ENCODE measurements around the gene ATP5IF1. TPM values are rescaled to one million over a fixed set of nuclear protein-coding genes. Genes with fewer than 3 reads are reported as not detected.

ATP5IF1 gene
- total and polyA plus RNA-seq, 9 of the 15 experiments (the other 6 are each of a cell fraction or from before 2014, with no cell fraction given), result 292 to 1,422 (median 388) TPM

DNA sequence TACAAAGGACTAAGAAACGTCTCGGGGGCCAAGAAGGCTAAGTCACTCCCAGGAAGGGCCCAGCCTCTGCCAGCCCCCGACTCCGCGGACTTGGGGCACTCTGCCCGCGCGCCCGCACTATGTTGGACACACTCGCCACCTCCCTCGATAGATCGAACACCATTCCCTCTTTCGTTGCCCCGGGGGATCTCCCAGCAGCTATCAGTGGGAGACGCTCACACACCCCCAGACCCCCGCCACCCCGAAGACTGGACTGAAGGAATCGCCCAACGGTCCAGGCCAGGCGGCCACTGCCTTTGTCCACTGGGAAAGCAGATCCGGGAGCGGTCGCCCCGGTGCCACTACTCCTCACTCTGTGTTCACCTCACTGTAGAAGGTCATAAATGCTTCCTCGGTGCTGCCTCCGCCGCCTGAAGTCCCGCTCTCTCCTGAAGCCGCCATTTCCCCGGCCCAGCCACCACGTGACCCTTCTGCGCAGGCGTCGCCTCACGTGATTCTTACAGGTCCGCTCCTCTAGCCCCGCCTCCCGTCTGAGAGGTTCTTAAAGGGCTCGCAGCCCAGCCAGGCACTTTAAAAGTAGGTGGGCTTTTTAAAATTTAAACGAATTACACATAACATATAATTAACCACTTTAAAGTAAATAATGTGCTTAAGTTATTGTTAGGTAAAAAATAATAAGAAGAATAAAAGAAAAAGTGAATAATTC is 3.2 kb upstream of the ATP5IF1 start, which contains the start of gene DNAJC8 (continued):
- TF ChIP-seq ZNF79 (CRISPR knock-in tag; IDR thresholded peaks at IDR 0.05; ENCODE audit: low read depth) (no peak), ETV1 (tag; conservative IDR thresholded peaks at IDR 0.05; ENCODE audit: low read depth) (no peak), ZNF551 (CRISPR knock-in tag; IDR thresholded peaks at IDR 0.05) (no peak), MCM2 (IDR thresholded peaks at IDR 0.05; ENCODE audit: low read depth) (no peak), GABPB1 (CRISPR knock-in tag; IDR thresholded peaks at IDR 0.05) (peak; percentile 68), SPI1 (IDR thresholded peaks at IDR 0.05; ENCODE audit: borderline replicate concordance, low read depth, low read length) (no peak), ZNF146 (CRISPR knock-in tag; IDR thresholded peaks at IDR 0.05; ENCODE audit: unreplicated experiment) (no peak), C11orf30 (IDR thresholded peaks at IDR 0.05; ENCODE audit: low read depth) (peak; percentile 99), CBFA2T2 (conservative IDR thresholded peaks at IDR 0.05) (peak; percentile 97), ELF1 (tag; IDR thresholded peaks at IDR 0.05) (no peak), KAT8 (IDR thresholded peaks at IDR 0.05; ENCODE audit: low read depth) (no peak), CEBPB (tag; IDR thresholded peaks at IDR 0.05) (no peak), RBBP5 (IDR thresholded peaks at IDR 0.05; ENCODE audit: borderline replicate concordance, insufficient read depth, low read length, poor library complexity, severe bottlenecking) (peak; percentile 96), GABPB2 (CRISPR knock-in tag; conservative IDR thresholded peaks at IDR 0.05) (no peak; the same call in 1 of the 2 replicates), FOXK2 (conservative IDR thresholded peaks at IDR 0.05 in 1 of 2, IDR thresholded peaks at IDR 0.05 in 1 of 2; ENCODE audit: low read depth in 2 of 2) (peak in 1 of 2 experiments; percentile 88; a peak in 2 of 4 replicates), ZNF589 (CRISPR knock-in tag; IDR thresholded peaks at IDR 0.05; ENCODE audit: low read depth) (no peak)
- TF ChIP-seq, protein P1, sequence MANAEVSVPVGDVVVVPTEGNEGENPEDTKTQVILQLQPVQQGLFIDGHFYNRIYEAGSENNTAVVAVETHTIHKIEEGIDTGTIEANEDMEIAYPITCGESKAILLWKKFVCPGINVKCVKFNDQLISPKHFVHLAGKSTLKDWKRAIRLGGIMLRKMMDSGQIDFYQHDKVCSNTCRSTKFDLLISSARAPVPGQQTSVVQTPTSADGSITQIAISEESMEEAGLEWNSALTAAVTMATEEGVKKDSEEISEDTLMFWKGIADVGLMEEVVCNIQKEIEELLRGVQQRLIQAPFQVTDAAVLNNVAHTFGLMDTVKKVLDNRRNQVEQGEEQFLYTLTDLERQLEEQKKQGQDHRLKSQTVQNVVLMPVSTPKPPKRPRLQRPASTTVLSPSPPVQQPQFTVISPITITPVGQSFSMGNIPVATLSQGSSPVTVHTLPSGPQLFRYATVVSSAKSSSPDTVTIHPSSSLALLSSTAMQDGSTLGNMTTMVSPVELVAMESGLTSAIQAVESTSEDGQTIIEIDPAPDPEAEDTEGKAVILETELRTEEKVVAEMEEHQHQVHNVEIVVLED (CRISPR knock-in tag; IDR thresholded peaks at IDR 0.05), result peak; percentile 67
- TF ChIP-seq, protein P2, sequence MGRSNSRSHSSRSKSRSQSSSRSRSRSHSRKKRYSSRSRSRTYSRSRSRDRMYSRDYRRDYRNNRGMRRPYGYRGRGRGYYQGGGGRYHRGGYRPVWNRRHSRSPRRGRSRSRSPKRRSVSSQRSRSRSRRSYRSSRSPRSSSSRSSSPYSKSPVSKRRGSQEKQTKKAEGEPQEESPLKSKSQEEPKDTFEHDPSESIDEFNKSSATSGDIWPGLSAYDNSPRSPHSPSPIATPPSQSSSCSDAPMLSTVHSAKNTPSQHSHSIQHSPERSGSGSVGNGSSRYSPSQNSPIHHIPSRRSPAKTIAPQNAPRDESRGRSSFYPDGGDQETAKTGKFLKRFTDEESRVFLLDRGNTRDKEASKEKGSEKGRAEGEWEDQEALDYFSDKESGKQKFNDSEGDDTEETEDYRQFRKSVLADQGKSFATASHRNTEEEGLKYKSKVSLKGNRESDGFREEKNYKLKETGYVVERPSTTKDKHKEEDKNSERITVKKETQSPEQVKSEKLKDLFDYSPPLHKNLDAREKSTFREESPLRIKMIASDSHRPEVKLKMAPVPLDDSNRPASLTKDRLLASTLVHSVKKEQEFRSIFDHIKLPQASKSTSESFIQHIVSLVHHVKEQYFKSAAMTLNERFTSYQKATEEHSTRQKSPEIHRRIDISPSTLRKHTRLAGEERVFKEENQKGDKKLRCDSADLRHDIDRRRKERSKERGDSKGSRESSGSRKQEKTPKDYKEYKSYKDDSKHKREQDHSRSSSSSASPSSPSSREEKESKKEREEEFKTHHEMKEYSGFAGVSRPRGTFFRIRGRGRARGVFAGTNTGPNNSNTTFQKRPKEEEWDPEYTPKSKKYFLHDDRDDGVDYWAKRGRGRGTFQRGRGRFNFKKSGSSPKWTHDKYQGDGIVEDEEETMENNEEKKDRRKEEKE (IDR thresholded peaks at IDR 0.05; ENCODE audit: borderline replicate concordance in 1 of 2, control insufficient read depth in 1 of 2, low read depth in 2 of 2, low read length in 1 of 2), result no peak
- TF ChIP-seq, protein P3, sequence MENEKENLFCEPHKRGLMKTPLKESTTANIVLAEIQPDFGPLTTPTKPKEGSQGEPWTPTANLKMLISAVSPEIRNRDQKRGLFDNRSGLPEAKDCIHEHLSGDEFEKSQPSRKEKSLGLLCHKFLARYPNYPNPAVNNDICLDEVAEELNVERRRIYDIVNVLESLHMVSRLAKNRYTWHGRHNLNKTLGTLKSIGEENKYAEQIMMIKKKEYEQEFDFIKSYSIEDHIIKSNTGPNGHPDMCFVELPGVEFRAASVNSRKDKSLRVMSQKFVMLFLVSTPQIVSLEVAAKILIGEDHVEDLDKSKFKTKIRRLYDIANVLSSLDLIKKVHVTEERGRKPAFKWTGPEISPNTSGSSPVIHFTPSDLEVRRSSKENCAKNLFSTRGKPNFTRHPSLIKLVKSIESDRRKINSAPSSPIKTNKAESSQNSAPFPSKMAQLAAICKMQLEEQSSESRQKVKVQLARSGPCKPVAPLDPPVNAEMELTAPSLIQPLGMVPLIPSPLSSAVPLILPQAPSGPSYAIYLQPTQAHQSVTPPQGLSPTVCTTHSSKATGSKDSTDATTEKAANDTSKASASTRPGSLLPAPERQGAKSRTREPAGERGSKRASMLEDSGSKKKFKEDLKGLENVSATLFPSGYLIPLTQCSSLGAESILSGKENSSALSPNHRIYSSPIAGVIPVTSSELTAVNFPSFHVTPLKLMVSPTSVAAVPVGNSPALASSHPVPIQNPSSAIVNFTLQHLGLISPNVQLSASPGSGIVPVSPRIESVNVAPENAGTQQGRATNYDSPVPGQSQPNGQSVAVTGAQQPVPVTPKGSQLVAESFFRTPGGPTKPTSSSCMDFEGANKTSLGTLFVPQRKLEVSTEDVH (IDR thresholded peaks at IDR 0.05; ENCODE audit: low read depth, partially characterized antibody), result no peak

All from K562 (cell line).